Measurements from ENCODE around the gene C1QTNF5.
A peak's percentile ranks its signal among the peaks of the same experiment; 100 is the strongest.

C1QTNF5 gene

GRCh38 chr11:119362741-119363080, 22.0 kb upstream of the C1QTNF5 start:
- TF ChIP-seq POLR2A (IDR thresholded peaks at IDR 0.05; ENCODE audit: low read depth, low read length): no peak
- TF ChIP-seq POLR2AphosphoS5 (IDR thresholded peaks at IDR 0.05; ENCODE audit: low read depth, low read length): no peak
- FAIRE-seq (peak; percentile 84), DNase-seq (ENCODE audit: insufficient read length) (no peak)

- TF ChIP-seq POLR2AphosphoS5 (IDR thresholded peaks at IDR 0.05; ENCODE audit: low read depth, low read length): no peak
- FAIRE-seq: peak; percentile 81
These were observed 21.4 kb upstream of the C1QTNF5 start for GRCh38 chr11:119361941-119362725.

GRCh38 chr11:119361056-119361787, 20.5 kb upstream of the C1QTNF5 start:
- peak; percentile 83 for FAIRE-seq
- DNase-seq (ENCODE audit: insufficient read length): no peak
- TF ChIP-seq TAF1 (IDR thresholded peaks at IDR 0.05; ENCODE audit: borderline replicate concordance, low read depth, low read length) (no peak), POLR2AphosphoS5 (IDR thresholded peaks at IDR 0.05; ENCODE audit: low read depth, low read length) (no peak), POLR2A (IDR thresholded peaks at IDR 0.05; ENCODE audit: low read depth, low read length) (no peak)

More at GRCh38 chr11:119361941-119362725, 21.4 kb upstream of the C1QTNF5 start:
- no peak for DNase-seq (ENCODE audit: insufficient read length)

GRCh38 chr11:119359365-119360214, 18.9 kb upstream of the C1QTNF5 start:
- DNase-seq (ENCODE audit: insufficient read length) (no peak), FAIRE-seq (peak; percentile 74)
- TF ChIP-seq TAF1 (IDR thresholded peaks at IDR 0.05; ENCODE audit: borderline replicate concordance, low read depth, low read length): no peak

GRCh38 chr11:119357074-119357473, 16.4 kb upstream of the C1QTNF5 start:
- TF ChIP-seq POLR2AphosphoS5 (IDR thresholded peaks at IDR 0.05; ENCODE audit: low read depth, low read length) (no peak), TAF1 (IDR thresholded peaks at IDR 0.05; ENCODE audit: borderline replicate concordance, low read depth, low read length) (no peak), POLR2A (IDR thresholded peaks at IDR 0.05; ENCODE audit: low read depth, low read length) (no peak)
- FAIRE-seq (no peak), DNase-seq (ENCODE audit: insufficient read length) (no peak)

- FAIRE-seq: peak; percentile 97
- TF ChIP-seq POLR2AphosphoS5 (IDR thresholded peaks at IDR 0.05; ENCODE audit: low read depth, low read length) (no peak), POLR2A (IDR thresholded peaks at IDR 0.05; ENCODE audit: low read depth, low read length) (no peak), TAF1 (IDR thresholded peaks at IDR 0.05; ENCODE audit: borderline replicate concordance, low read depth, low read length) (no peak)
- peak; percentile 89 for DNase-seq (ENCODE audit: insufficient read length)
These were observed 15.8 kb upstream of the C1QTNF5 start for GRCh38 chr11:119356349-119357031.

- FAIRE-seq (no peak), DNase-seq (ENCODE audit: insufficient read length) (no peak)
- TF ChIP-seq TAF1 (IDR thresholded peaks at IDR 0.05; ENCODE audit: borderline replicate concordance, low read depth, low read length): no peak
- TF ChIP-seq POLR2A (IDR thresholded peaks at IDR 0.05; ENCODE audit: low read depth, low read length): no peak
- TF ChIP-seq POLR2AphosphoS5 (IDR thresholded peaks at IDR 0.05; ENCODE audit: low read depth, low read length): no peak
These were observed 14.6 kb upstream of the C1QTNF5 start for GRCh38 chr11:119355091-119355843.

GRCh38 chr11:119352857-119353260, 12.2 kb upstream of the C1QTNF5 start:
- no peak for FAIRE-seq
- no peak for DNase-seq (ENCODE audit: insufficient read length)
- TF ChIP-seq TAF1 (IDR thresholded peaks at IDR 0.05; ENCODE audit: borderline replicate concordance, low read depth, low read length): no peak
- no peak for TF ChIP-seq POLR2A (IDR thresholded peaks at IDR 0.05; ENCODE audit: low read depth, low read length)
- no peak for TF ChIP-seq POLR2AphosphoS5 (IDR thresholded peaks at IDR 0.05; ENCODE audit: low read depth, low read length)

GRCh38 chr11:119351232-119351631, 10.5 kb upstream of the C1QTNF5 start:
- no peak for TF ChIP-seq POLR2A (IDR thresholded peaks at IDR 0.05; ENCODE audit: low read depth, low read length)
- no peak for TF ChIP-seq POLR2AphosphoS5 (IDR thresholded peaks at IDR 0.05; ENCODE audit: low read depth, low read length)
- TF ChIP-seq TAF1 (IDR thresholded peaks at IDR 0.05; ENCODE audit: borderline replicate concordance, low read depth, low read length): no peak
- no peak for DNase-seq (ENCODE audit: insufficient read length)
- FAIRE-seq: no peak

GRCh38 chr11:119350302-119350701, 9.6 kb upstream of the C1QTNF5 start:
- no peak for TF ChIP-seq POLR2AphosphoS5 (IDR thresholded peaks at IDR 0.05; ENCODE audit: low read depth, low read length)
- no peak for TF ChIP-seq TAF1 (IDR thresholded peaks at IDR 0.05; ENCODE audit: borderline replicate concordance, low read depth, low read length)
- DNase-seq (ENCODE audit: insufficient read length): no peak
- FAIRE-seq: no peak
